DOHH2 (cell line): Measurements from ENCODE around the gene DNAH14.

ENCODE experiments used
- H3F3A ChIP-seq: fragments of 200-600 bp; sonication (generic), shearing (Covaris generic); 2 replicates; pipeline ENCODE4 v1.6.0; 2016; ENCODE audit warnings: antibody characterized with exemption, mild to moderate bottlenecking; ENCODE audit not compliant: control insufficient read depth, insufficient read depth
- H3K27ac ChIP-seq: fragments of 200-600 bp; sonication (generic); 2 replicates; pipeline ENCODE4 v1.5.1; 2014; ENCODE audit warnings: low read depth, mild to moderate bottlenecking, low read length, moderate library complexity
- H3K27me3 ChIP-seq: fragments of 200-600 bp; sonication (generic); 2 replicates; pipeline ENCODE4 v1.6.1; 2014; ENCODE audit warnings: mild to moderate bottlenecking, low read length, mixed read lengths; ENCODE audit not compliant: control insufficient read depth
- H3K36me3 ChIP-seq: fragments of 200-600 bp; sonication (generic); 2 replicates; pipeline ENCODE4 v1.6.1; 2014; ENCODE audit warnings: mild to moderate bottlenecking, low read length, moderate library complexity, mixed read lengths; ENCODE audit not compliant: control insufficient read depth
- H3K4me1 ChIP-seq: fragments of 200-600 bp; sonication (generic); 2 replicates; pipeline ENCODE4 v1.6.1; 2014; ENCODE audit warnings: mild to moderate bottlenecking, low read length, mixed read lengths; ENCODE audit not compliant: control insufficient read depth
- H3K4me2 ChIP-seq: fragments of 200-600 bp; sonication (generic); 2 replicates; pipeline ENCODE4 v1.6.0; 2014; ENCODE audit warnings: mild to moderate bottlenecking, low read length, moderate library complexity
- H3K4me3 ChIP-seq: fragments of 200-600 bp; sonication (generic); 2 replicates; pipeline ENCODE4 v1.5.1; 2014; ENCODE audit warnings: mild to moderate bottlenecking, low read length, mixed read lengths
- H3K79me2 ChIP-seq: fragments of 200-600 bp; sonication (generic); 2 replicates; pipeline ENCODE4 v1.6.1; 2014; ENCODE audit warnings: mild to moderate bottlenecking, low read length, mixed read lengths; ENCODE audit not compliant: control insufficient read depth
- H3K9me2 ChIP-seq: fragments of 200-600 bp; sonication (generic); replicated peaks from 2 replicates; pipeline ENCODE4 v1.6.1; 2014; ENCODE audit warnings: mild to moderate bottlenecking, low read length, mixed read lengths; ENCODE audit not compliant: control insufficient read depth
- H3K9me3 ChIP-seq: fragments of 200-600 bp; sonication (generic); 2 replicates; pipeline ENCODE4 v1.6.1; 2014; ENCODE audit warnings: antibody characterized with exemption, low read length, mixed read lengths; ENCODE audit not compliant: control insufficient read depth, insufficient read depth
- H4K20me1 ChIP-seq: fragments of 200-600 bp; sonication (generic); 2 replicates; pipeline ENCODE4 v1.6.0; 2014; ENCODE audit warnings: low read depth, mild to moderate bottlenecking, antibody characterized with exemption, low read length, moderate library complexity; ENCODE audit not compliant: control insufficient read depth, insufficient read depth
- EZH2phosphoT487 ChIP-seq: fragments of 200-600 bp; sonication (generic); IDR thresholded peaks from 2 replicates; pipeline ENCODE4 v1.6.1; 2017; ENCODE audit warnings: borderline replicate concordance, mild to moderate bottlenecking, antibody characterized with exemption, low read length, moderate library complexity, mixed read lengths
- TF ChIP-seq, protein P1 (sequence below): fragments of 200-600 bp; sonication (generic); IDR thresholded peaks from one replicate; pipeline ENCODE4 v1.5.1; 2014; ENCODE audit warnings: antibody characterized with exemption, mild to moderate bottlenecking, low read depth, low read length; ENCODE audit not compliant: poor library complexity, severe bottlenecking

The DNAH14 gene

DNA sequence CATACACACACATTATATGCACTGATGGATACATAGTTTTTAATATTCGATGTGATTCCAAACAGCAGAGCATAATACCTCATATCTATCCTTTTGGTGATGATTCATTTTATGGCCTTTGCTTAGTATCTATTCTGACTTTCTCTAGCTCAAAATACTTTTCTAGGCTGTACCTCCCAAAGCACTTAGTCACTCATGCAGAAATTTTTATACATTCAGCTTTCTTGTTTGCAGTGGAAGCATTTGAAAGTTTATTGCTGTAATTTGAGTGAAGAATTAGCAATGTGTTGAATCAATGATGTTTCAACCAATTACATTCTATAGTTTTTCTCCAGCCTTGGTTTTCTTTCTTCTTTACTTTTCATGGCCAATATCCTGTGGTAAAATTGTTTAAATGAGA lies 431.7 kb downstream of the DNAH14 start:
- Histone ChIP-seq H3K4me1 (no peaks in the 10 kb centered on the region), H3K79me2 (no peaks in the 10 kb centered on the region), H3K9me2 (no peaks in the 10 kb centered on the region), H3K27me3 (peaks cover 8% of the 10 kb centered on the region; the same call in 1 of the 2 replicates), H3K4me2 (no peak overlapping the region), H3K4me3 (no peak overlapping the region), H3F3A (no peaks in the 10 kb centered on the region), H3K36me3 (no peaks in the 10 kb centered on the region), H4K20me1 (no peaks in the 10 kb centered on the region), H3K27ac (no peak overlapping the region), H3K9me3 (no peaks in the 10 kb centered on the region)
- TF ChIP-seq, protein P1, sequence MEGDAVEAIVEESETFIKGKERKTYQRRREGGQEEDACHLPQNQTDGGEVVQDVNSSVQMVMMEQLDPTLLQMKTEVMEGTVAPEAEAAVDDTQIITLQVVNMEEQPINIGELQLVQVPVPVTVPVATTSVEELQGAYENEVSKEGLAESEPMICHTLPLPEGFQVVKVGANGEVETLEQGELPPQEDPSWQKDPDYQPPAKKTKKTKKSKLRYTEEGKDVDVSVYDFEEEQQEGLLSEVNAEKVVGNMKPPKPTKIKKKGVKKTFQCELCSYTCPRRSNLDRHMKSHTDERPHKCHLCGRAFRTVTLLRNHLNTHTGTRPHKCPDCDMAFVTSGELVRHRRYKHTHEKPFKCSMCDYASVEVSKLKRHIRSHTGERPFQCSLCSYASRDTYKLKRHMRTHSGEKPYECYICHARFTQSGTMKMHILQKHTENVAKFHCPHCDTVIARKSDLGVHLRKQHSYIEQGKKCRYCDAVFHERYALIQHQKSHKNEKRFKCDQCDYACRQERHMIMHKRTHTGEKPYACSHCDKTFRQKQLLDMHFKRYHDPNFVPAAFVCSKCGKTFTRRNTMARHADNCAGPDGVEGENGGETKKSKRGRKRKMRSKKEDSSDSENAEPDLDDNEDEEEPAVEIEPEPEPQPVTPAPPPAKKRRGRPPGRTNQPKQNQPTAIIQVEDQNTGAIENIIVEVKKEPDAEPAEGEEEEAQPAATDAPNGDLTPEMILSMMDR, result no peak
- no peak for TF ChIP-seq EZH2phosphoT487

DNA sequence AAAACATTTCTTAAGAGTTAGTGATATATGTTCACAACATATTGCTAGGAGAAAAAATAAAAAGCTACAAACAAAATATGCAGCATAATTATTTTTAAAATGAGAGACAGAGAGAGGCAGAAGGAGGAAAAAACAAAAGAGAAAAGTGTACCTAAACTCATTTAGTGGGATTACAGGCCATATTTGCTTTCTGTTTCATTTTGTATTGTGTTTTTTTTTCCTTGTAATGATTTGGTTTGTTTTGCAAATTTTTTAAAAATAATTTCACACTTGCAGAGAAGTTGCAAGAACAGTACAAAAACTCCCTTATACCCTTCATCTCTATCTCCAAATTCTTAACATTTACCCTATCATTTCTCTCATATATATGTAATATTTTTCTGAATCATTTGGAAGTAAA lies 433.3 kb downstream of the DNAH14 start:
- Histone ChIP-seq H3K4me3 (no peak overlapping the region), H3K9me2 (no peaks in the 10 kb centered on the region), H3K4me1 (no peaks in the 10 kb centered on the region), H3K79me2 (no peaks in the 10 kb centered on the region), H3K9me3 (no peaks in the 10 kb centered on the region), H4K20me1 (no peaks in the 10 kb centered on the region), H3K4me2 (no peak overlapping the region), H3K27ac (no peak overlapping the region), H3F3A (no peaks in the 10 kb centered on the region), H3K27me3 (peaks cover 12% of the 10 kb centered on the region), H3K36me3 (no peaks in the 10 kb centered on the region)
- TF ChIP-seq, protein P1, result no peak
- no peak for TF ChIP-seq EZH2phosphoT487

DNA sequence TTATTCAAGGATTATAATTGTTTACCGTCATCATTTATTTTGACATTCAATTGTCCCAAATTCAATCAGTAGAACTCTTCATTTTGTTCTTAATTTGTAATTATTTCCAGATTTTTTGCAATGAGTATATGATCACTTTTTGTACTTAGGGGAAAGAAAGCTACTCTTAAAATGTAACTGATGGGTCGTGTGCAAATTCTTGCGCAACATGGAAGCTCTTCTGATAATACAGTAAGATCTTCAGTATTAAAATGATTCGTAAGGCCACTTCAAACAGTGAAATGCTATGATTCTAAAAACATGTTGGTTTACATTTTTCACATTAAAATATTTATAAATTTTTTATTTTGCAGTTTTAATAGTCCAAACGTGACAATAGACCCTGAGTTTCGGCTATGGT lies 435.0 kb downstream of the DNAH14 start:
- Histone ChIP-seq H3F3A (no peaks in the 10 kb centered on the region), H3K27me3 (peaks cover 10% of the 10 kb centered on the region), H3K9me2 (no peaks in the 10 kb centered on the region), H3K4me1 (no peaks in the 10 kb centered on the region), H3K4me2 (no peak overlapping the region), H3K4me3 (no peak overlapping the region), H3K36me3 (no peaks in the 10 kb centered on the region), H3K9me3 (no peaks in the 10 kb centered on the region), H3K79me2 (no peaks in the 10 kb centered on the region), H4K20me1 (no peaks in the 10 kb centered on the region), H3K27ac (no peak overlapping the region)
- TF ChIP-seq, protein P1, result no peak
- TF ChIP-seq EZH2phosphoT487, result no peak

DNA sequence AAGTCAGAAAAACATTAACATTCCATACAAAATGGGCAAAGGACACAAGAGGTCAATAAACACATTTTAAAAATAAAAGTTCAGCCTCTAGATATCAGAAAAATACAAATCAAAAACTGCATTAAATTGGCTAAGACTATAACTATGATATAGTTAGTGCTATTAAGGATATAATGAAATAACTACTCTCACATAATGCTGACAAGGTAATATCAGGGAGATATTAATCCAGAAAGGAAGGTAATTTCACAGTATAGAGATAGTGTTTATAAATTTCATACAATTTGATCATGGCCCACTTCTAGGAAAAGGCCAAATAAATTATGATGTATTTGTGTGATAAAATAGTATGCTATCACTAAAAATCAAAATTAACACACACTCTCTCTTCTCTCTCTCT lies 436.5 kb downstream of the DNAH14 start:
- Histone ChIP-seq H3K27me3 (peaks cover 10% of the 10 kb centered on the region), H3K9me3 (no peaks in the 10 kb centered on the region), H3K4me1 (no peaks in the 10 kb centered on the region), H3K9me2 (no peaks in the 10 kb centered on the region), H3K4me2 (no peak overlapping the region), H3F3A (no peaks in the 10 kb centered on the region), H3K4me3 (no peak overlapping the region), H3K27ac (no peak overlapping the region), H3K36me3 (no peaks in the 10 kb centered on the region), H3K79me2 (no peaks in the 10 kb centered on the region), H4K20me1 (no peaks in the 10 kb centered on the region)
- no peak for TF ChIP-seq EZH2phosphoT487
- TF ChIP-seq, protein P1, result no peak
